Spinal cord (tissue), 10 donors: ENCODE data around the gene ARHGEF33. TPM values are rescaled to one million over a fixed set of nuclear protein-coding genes. Genes with fewer than 3 reads are reported as not detected.
"Not testable (repeated sequence)": the region's sequence is repeated elsewhere in the genome, so short reads cannot be mapped to it uniquely, and the experiment has no call there.

Experiments used
- DNase-seq, 6 donors: peaks; one replicate each; pipeline versions ENCODE4 v3.0.0 to v3.0.0-alpha.2; 2013 to 2015; ENCODE audit warnings: low spot score in 6 of 6, low read depth in 4 of 6
- H3K27ac ChIP-seq: one replicate; pipeline ENCODE4 v1.5.1; 2013; ENCODE audit warnings: low read depth, low read length, control low read depth
- H3K27me3 ChIP-seq: one replicate; pipeline ENCODE4 v1.6.1; 2013; ENCODE audit warnings: low read length; ENCODE audit not compliant: control insufficient read depth, insufficient read depth
- H3K36me3 ChIP-seq: one replicate; pipeline ENCODE4 v1.6.1; 2013; ENCODE audit warnings: low read length; ENCODE audit not compliant: control insufficient read depth, insufficient read depth
- H3K4me1 ChIP-seq: one replicate; pipeline ENCODE4 v1.6.1; 2013; ENCODE audit warnings: low read length; ENCODE audit not compliant: control insufficient read depth, insufficient read depth
- H3K4me3 ChIP-seq: one replicate; pipeline ENCODE4 v1.5.1; 2013; ENCODE audit warnings: low read depth, low read length, control low read depth
- H3K9me3 ChIP-seq: one replicate; pipeline ENCODE4 v1.6.1; 2013; ENCODE audit warnings: low read length; ENCODE audit not compliant: control insufficient read depth, insufficient read depth
- WGBS: methylation state at CpG from one replicate; pipeline ENCODE4 v1.1.5; 2013; ENCODE audit warnings: missing lambda C conversion rate; ENCODE audit not compliant: insufficient coverage; 5-methylcytosine and 5-hydroxymethylcytosine counted together
- polyA plus RNA-seq, 2 donors: library from polyadenylated mRNA; unstranded; fragments of 120-200 nt; gene quantifications; one replicate each; pipeline ENCODE4 v1.2.1, GENCODE V29; 2013; ENCODE audit not compliant: insufficient read length in 2 of 2
- total RNA-seq, 2 donors: library from RNA; depleted of rRNA in 1 of 2; stranded (reverse); fragments of 120-200 nt in 1 of 2; fragments of >200 nt in 1 of 2; gene quantifications; one replicate each; pipeline versions ENCODE4 v1.2.3 to v1.2.4, GENCODE V29; 2013 to 2014
- donor health status: healthy.

Gene ARHGEF33
- total and polyA plus RNA-seq, 4 donors = 4.0 to 5.5 (median 4.7) TPM

GRCh38 chr2:38933653-38934052, 44.0 kb downstream of the ARHGEF33 start:
- no peak overlapping the region for H3K4me3 ChIP-seq
- no peak overlapping the region for H3K27ac ChIP-seq
- no peaks in the 10 kb centered on the region for H3K27me3 ChIP-seq
- no peak for DNase-seq
- no peaks in the 10 kb centered on the region for H3K9me3 ChIP-seq
- no peaks in the 10 kb centered on the region for H3K4me1 ChIP-seq
- no peaks in the 10 kb centered on the region for H3K36me3 ChIP-seq
- no CpG with 5 or more reads among the region's 3 CpGs for WGBS

GRCh38 chr2:38934742-38935141, 45.1 kb downstream of the ARHGEF33 start:
- H3K27ac ChIP-seq = no peak overlapping the region
- no peaks in the 10 kb centered on the region for H3K9me3 ChIP-seq
- H3K4me3 ChIP-seq = no peak overlapping the region
- DNase-seq = no peak
- no peaks in the 10 kb centered on the region for H3K27me3 ChIP-seq
- no peaks in the 10 kb centered on the region for H3K36me3 ChIP-seq
- no peaks in the 10 kb centered on the region for H3K4me1 ChIP-seq
- 83% methylated on average over 5 of the region's 5 CpGs for WGBS

GRCh38 chr2:38935568-38936172, 46.0 kb downstream of the ARHGEF33 start:
- no CpG with 5 or more reads among the region's 4 CpGs for WGBS
- no peak for DNase-seq
- Histone ChIP-seq H3K27me3 (no peaks in the 10 kb centered on the region), H3K27ac (no peak overlapping the region), H3K9me3 (no peaks in the 10 kb centered on the region), H3K4me1 (no peaks in the 10 kb centered on the region), H3K4me3 (no peak overlapping the region), H3K36me3 (no peaks in the 10 kb centered on the region)

GRCh38 chr2:38936516-38936915, 46.8 kb downstream of the ARHGEF33 start:
- H3K4me1 ChIP-seq, H3K9me3 ChIP-seq, H3K4me3 ChIP-seq, H3K27ac ChIP-seq, H3K36me3 ChIP-seq, H3K27me3 ChIP-seq, DNase-seq: not testable (repeated sequence)
- WGBS = 92% methylated on average over 3 of the region's 6 CpGs

- Histone ChIP-seq H3K36me3 (no peaks in the 10 kb centered on the region), H3K9me3 (no peaks in the 10 kb centered on the region), H3K27ac (no peak overlapping the region), H3K4me1 (no peaks in the 10 kb centered on the region), H3K27me3 (no peaks in the 10 kb centered on the region), H3K4me3 (no peak overlapping the region)
- 100% methylated on average over 2 of the region's 3 CpGs for WGBS
- DNase-seq = no peak
Measured at GRCh38 chr2:38937548-38937947, 47.9 kb downstream of the ARHGEF33 start.

- no peak for DNase-seq
- no peaks in the 10 kb centered on the region for H3K9me3 ChIP-seq
- no peak overlapping the region for H3K4me3 ChIP-seq
- H3K27me3 ChIP-seq = no peaks in the 10 kb centered on the region
- no peak overlapping the region for H3K27ac ChIP-seq
- H3K4me1 ChIP-seq = no peaks in the 10 kb centered on the region
- no peaks in the 10 kb centered on the region for H3K36me3 ChIP-seq
- WGBS = no CpG with 5 or more reads among the region's 1 CpG
Measured at GRCh38 chr2:38940746-38941145, 51.1 kb downstream of the ARHGEF33 start.

- DNase-seq = no peak
- Histone ChIP-seq H3K27me3 (no peaks in the 10 kb centered on the region), H3K27ac (no peak overlapping the region), H3K4me1 (no peaks in the 10 kb centered on the region), H3K9me3 (no peaks in the 10 kb centered on the region), H3K4me3 (no peak overlapping the region), H3K36me3 (no peaks in the 10 kb centered on the region)
Measured at GRCh38 chr2:38943784-38944183, 54.1 kb downstream of the ARHGEF33 start.

- H3K36me3 ChIP-seq = no peaks in the 10 kb centered on the region
- H3K4me3 ChIP-seq = no peak overlapping the region
- H3K4me1 ChIP-seq = no peaks in the 10 kb centered on the region
- 81% methylated on average over 4 of the region's 4 CpGs for WGBS
- no peaks in the 10 kb centered on the region for H3K27me3 ChIP-seq
- H3K27ac ChIP-seq = no peak overlapping the region
- H3K9me3 ChIP-seq = no peaks in the 10 kb centered on the region
- DNase-seq = no peak
Measured at GRCh38 chr2:38945372-38945771, 55.7 kb downstream of the ARHGEF33 start.

GRCh38 chr2:38945911-38946310, 56.2 kb downstream of the ARHGEF33 start:
- Histone ChIP-seq H3K36me3 (no peaks in the 10 kb centered on the region), H3K27me3 (no peaks in the 10 kb centered on the region), H3K27ac (no peak overlapping the region), H3K4me3 (no peak overlapping the region), H3K9me3 (no peaks in the 10 kb centered on the region), H3K4me1 (no peaks in the 10 kb centered on the region)
- WGBS = 100% methylated on average over 1 of the region's 5 CpGs
- DNase-seq = no peak

GRCh38 chr2:38947241-38948239, 57.9 kb downstream of the ARHGEF33 start:
- WGBS = 55% methylated on average over 9 of the region's 11 CpGs
- Histone ChIP-seq H3K9me3 (no peaks in the 10 kb centered on the region), H3K4me1 (no peaks in the 10 kb centered on the region), H3K36me3 (no peaks in the 10 kb centered on the region), H3K27me3 (no peaks in the 10 kb centered on the region), H3K4me3 (no peak overlapping the region), H3K27ac (no peak overlapping the region)
- DNase-seq = peak in 4 of 6 donors; percentile 31 to 90 (median 68)
